Activated T-cell treated with anti-CD3 and anti-CD28 coated beads, Interleukin-2, amount 50 U/mL, for 24 hours (primary cell): ENCODE measurements around the gene TRABD2A.

Source experiments
- DNase-seq: peaks from one replicate; pipeline ENCODE4 v3.0.0-alpha.2; 2020
- H3K27ac Mint-ChIP-seq: 2 replicates; pipeline ENCODE4 v1.8.0; 2020; ENCODE audit warnings: mild to moderate bottlenecking, mixed read lengths
- H3K27me3 Mint-ChIP-seq: 2 replicates; pipeline ENCODE4 v1.8.0; 2020; ENCODE audit warnings: mixed read lengths
- H3K36me3 Mint-ChIP-seq: 2 replicates; pipeline ENCODE4 v1.8.0; 2020; ENCODE audit warnings: low read depth, mixed read lengths
- H3K4me1 Mint-ChIP-seq: 2 replicates; pipeline ENCODE4 v1.8.0; 2020; ENCODE audit warnings: low read depth, mixed read lengths
- H3K4me3 Mint-ChIP-seq: 2 replicates; pipeline ENCODE4 v1.8.0; 2020; ENCODE audit warnings: mild to moderate bottlenecking, moderate library complexity, mixed read lengths
- H3K9me3 Mint-ChIP-seq: 2 replicates; pipeline ENCODE4 v1.8.0; 2020; ENCODE audit warnings: mixed read lengths

TRABD2A gene

GRCh38 chr2:84894758-84895520 is 14.1 kb upstream of the TRABD2A start:
- DNase-seq: peak; percentile 49
- Mint-ChIP-seq H3K27me3 (no peaks in the 10 kb centered on the region), H3K4me1 (peaks cover 58% of the 10 kb centered on the region), H3K36me3 (no peaks in the 10 kb centered on the region), H3K4me3 (peak overlapping the region; percentile 21), H3K27ac (peak overlapping the region; percentile 78), H3K9me3 (peaks cover 2% of the 10 kb centered on the region)

- H3K27ac Mint-ChIP-seq: peak overlapping the region; percentile 78
- no peaks in the 10 kb centered on the region for H3K36me3 Mint-ChIP-seq
- no peaks in the 10 kb centered on the region for H3K27me3 Mint-ChIP-seq
- peak overlapping the region; percentile 21 for H3K4me3 Mint-ChIP-seq
- H3K4me1 Mint-ChIP-seq: peaks cover 57% of the 10 kb centered on the region
- no peak for DNase-seq
- peaks cover 2% of the 10 kb centered on the region for H3K9me3 Mint-ChIP-seq
Observed at GRCh38 chr2:84894131-84894586, 13.3 kb upstream of the TRABD2A start.

GRCh38 chr2:84891355-84892010 is 10.6 kb upstream of the TRABD2A start:
- Mint-ChIP-seq H3K27me3 (no peaks in the 10 kb centered on the region), H3K36me3 (no peaks in the 10 kb centered on the region), H3K27ac (peak overlapping the region; percentile 10), H3K4me3 (no peak overlapping the region), H3K4me1 (peaks cover 62% of the 10 kb centered on the region), H3K9me3 (no peaks in the 10 kb centered on the region)
- DNase-seq: no peak

GRCh38 chr2:84889332-84889731 is 8.4 kb upstream of the TRABD2A start:
- Mint-ChIP-seq H3K4me1 (peaks cover 59% of the 10 kb centered on the region), H3K4me3 (peak overlapping the region; percentile 58), H3K36me3 (no peaks in the 10 kb centered on the region), H3K27ac (peak overlapping the region; percentile 95), H3K9me3 (no peaks in the 10 kb centered on the region), H3K27me3 (no peaks in the 10 kb centered on the region)
- no peak for DNase-seq

GRCh38 chr2:84888401-84889276 is 7.8 kb upstream of the TRABD2A start:
- H3K4me1 Mint-ChIP-seq: peaks cover 59% of the 10 kb centered on the region

GRCh38 chr2:84886791-84887190 is 5.9 kb upstream of the TRABD2A start:
- Mint-ChIP-seq H3K9me3 (no peaks in the 10 kb centered on the region), H3K4me3 (no peak overlapping the region), H3K27ac (peak overlapping the region; percentile 95), H3K36me3 (peaks cover 2% of the 10 kb centered on the region), H3K27me3 (no peaks in the 10 kb centered on the region), H3K4me1 (peaks cover 77% of the 10 kb centered on the region)
- no peak for DNase-seq

More at GRCh38 chr2:84888401-84889276, 7.8 kb upstream of the TRABD2A start:
- DNase-seq: peak; percentile 62
- Mint-ChIP-seq H3K9me3 (no peaks in the 10 kb centered on the region), H3K4me3 (peak overlapping the region; percentile 58), H3K36me3 (no peaks in the 10 kb centered on the region), H3K27ac (peak overlapping the region; percentile 95), H3K27me3 (no peaks in the 10 kb centered on the region)

- H3K27ac Mint-ChIP-seq: no peak overlapping the region
- H3K4me3 Mint-ChIP-seq: no peak overlapping the region
- H3K27me3 Mint-ChIP-seq: no peaks in the 10 kb centered on the region
- H3K9me3 Mint-ChIP-seq: no peaks in the 10 kb centered on the region
- H3K36me3 Mint-ChIP-seq: peaks cover 12% of the 10 kb centered on the region
- peaks cover 79% of the 10 kb centered on the region for H3K4me1 Mint-ChIP-seq
- DNase-seq: no peak
Observed at GRCh38 chr2:84885111-84885510, 4.2 kb upstream of the TRABD2A start.

GRCh38 chr2:84884449-84884848 is 3.6 kb upstream of the TRABD2A start:
- peaks cover 17% of the 10 kb centered on the region for H3K36me3 Mint-ChIP-seq
- no peak for DNase-seq
- H3K4me3 Mint-ChIP-seq: no peak overlapping the region
- no peak overlapping the region for H3K27ac Mint-ChIP-seq
- no peaks in the 10 kb centered on the region for H3K27me3 Mint-ChIP-seq
- no peaks in the 10 kb centered on the region for H3K9me3 Mint-ChIP-seq
- H3K4me1 Mint-ChIP-seq: peaks cover 74% of the 10 kb centered on the region

- peaks cover 22% of the 10 kb centered on the region for H3K36me3 Mint-ChIP-seq
- peak overlapping the region; percentile 87 for H3K4me3 Mint-ChIP-seq
- H3K9me3 Mint-ChIP-seq: no peaks in the 10 kb centered on the region
- H3K27ac Mint-ChIP-seq: peak overlapping the region; percentile 95
- H3K4me1 Mint-ChIP-seq: peaks cover 73% of the 10 kb centered on the region
- no peaks in the 10 kb centered on the region for H3K27me3 Mint-ChIP-seq
- DNase-seq: no peak
Observed at GRCh38 chr2:84882775-84883550, 2.1 kb upstream of the TRABD2A start.

- Mint-ChIP-seq H3K36me3 (peaks cover 24% of the 10 kb centered on the region), H3K27ac (peak overlapping the region; percentile 95), H3K4me1 (peaks cover 73% of the 10 kb centered on the region), H3K27me3 (no peaks in the 10 kb centered on the region), H3K9me3 (no peaks in the 10 kb centered on the region), H3K4me3 (peak overlapping the region; percentile 87)
- no peak for DNase-seq
Observed at GRCh38 chr2:84882414-84882738, 1.5 kb upstream of the TRABD2A start.

GRCh38 chr2:84881581-84882413 is 913 bp upstream of the TRABD2A start:
- DNase-seq: peak; percentile 89
- peaks cover 24% of the 10 kb centered on the region for H3K36me3 Mint-ChIP-seq
- no peaks in the 10 kb centered on the region for H3K9me3 Mint-ChIP-seq
- no peaks in the 10 kb centered on the region for H3K27me3 Mint-ChIP-seq
- peak overlapping the region; percentile 87 for H3K4me3 Mint-ChIP-seq
- peaks cover 73% of the 10 kb centered on the region for H3K4me1 Mint-ChIP-seq
- peak overlapping the region; percentile 95 for H3K27ac Mint-ChIP-seq

- peak overlapping the region; percentile 87 for H3K4me3 Mint-ChIP-seq
- H3K4me1 Mint-ChIP-seq: peaks cover 77% of the 10 kb centered on the region
- no peaks in the 10 kb centered on the region for H3K27me3 Mint-ChIP-seq
- peaks cover 31% of the 10 kb centered on the region for H3K36me3 Mint-ChIP-seq
- peak overlapping the region; percentile 96 for H3K27ac Mint-ChIP-seq
- no peak for DNase-seq
- no peaks in the 10 kb centered on the region for H3K9me3 Mint-ChIP-seq
Observed at GRCh38 chr2:84880395-84880644, 564 bp downstream of the TRABD2A start.

- Mint-ChIP-seq H3K36me3 (peaks cover 36% of the 10 kb centered on the region), H3K4me1 (peaks cover 79% of the 10 kb centered on the region), H3K4me3 (peak overlapping the region; percentile 87), H3K27ac (peak overlapping the region; percentile 96), H3K27me3 (no peaks in the 10 kb centered on the region), H3K9me3 (no peaks in the 10 kb centered on the region)
- DNase-seq: peak; percentile 66
Observed at GRCh38 chr2:84879584-84880394, 1.1 kb downstream of the TRABD2A start.
